GM19467 (cell line): Measurements from ENCODE around the gene SERINC1.

Experiments used
- ATAC-seq: cut with Tn5 transposase; IDR thresholded peaks from one replicate; pipeline ENCODE4 v1.9.1; 2021; ENCODE audit warnings: mild to moderate bottlenecking, moderate library complexity; ENCODE audit not compliant: unreplicated experiment

The SERINC1 gene

GRCh38 chr6:122399055-122399347, 72.6 kb downstream of the SERINC1 start:
- no peak for ATAC-seq

DNA sequence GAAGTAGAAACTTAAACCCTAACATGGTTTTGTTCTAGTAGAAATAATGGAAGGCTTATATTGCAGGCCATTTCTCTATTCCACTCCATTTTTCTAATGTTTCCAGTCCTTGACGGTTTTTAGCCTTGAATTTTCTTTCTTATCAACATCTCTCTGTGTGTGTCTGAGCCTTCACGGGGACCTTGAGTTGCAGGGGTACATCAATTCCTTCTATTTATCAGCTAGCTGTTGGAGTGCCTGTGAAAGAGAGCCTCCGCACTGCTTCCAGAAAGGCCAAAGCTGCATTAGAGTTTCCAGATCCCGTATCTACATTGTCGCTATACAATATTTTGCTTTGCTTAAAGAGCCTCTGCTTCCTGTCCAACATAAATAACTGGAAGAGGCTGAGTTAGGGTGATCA, 77.6 kb downstream of the SERINC1 start:
- ATAC-seq = no peak

DNA sequence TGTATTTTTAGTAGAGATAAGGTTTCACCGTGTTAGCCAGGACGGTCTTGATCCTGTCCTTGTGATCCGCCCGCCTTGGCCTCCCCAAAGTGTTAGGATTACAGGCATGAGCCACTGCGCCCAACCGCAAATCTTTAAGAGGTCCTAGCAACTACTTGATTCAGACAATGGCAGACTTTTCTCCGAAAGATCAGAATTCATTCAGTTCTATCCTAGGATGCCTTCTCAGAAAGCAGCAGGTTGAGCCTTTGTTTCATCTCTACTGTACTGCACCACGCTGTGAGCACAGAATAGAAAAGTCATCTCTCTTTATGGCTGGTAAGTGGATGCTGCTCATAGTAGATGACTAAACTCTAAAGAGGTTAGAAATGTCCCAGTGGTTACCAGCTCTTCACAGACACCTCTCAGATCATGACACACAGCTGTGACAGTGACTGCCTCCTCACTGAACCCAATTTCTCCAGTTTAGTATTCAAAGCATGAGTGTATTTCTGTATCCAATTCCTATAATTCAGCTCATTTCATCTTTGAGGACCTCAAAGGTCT, 78.2 kb downstream of the SERINC1 start:
- ATAC-seq = no peak
